H1 (cell line): ENCODE measurements around the gene TRDMT1.

ENCODE experiments used
- CHD2 ChIP-seq: IDR thresholded peaks from 2 replicates; pipeline ENCODE4 v1.6.1; 2012; ENCODE audit warnings: low read length, improper control_type of control experiment
- POLR2AphosphoS5 ChIP-seq: IDR thresholded peaks from 2 replicates; pipeline ENCODE4 v1.6.1; 2011; ENCODE audit warnings: low read depth, low read length

DNA sequence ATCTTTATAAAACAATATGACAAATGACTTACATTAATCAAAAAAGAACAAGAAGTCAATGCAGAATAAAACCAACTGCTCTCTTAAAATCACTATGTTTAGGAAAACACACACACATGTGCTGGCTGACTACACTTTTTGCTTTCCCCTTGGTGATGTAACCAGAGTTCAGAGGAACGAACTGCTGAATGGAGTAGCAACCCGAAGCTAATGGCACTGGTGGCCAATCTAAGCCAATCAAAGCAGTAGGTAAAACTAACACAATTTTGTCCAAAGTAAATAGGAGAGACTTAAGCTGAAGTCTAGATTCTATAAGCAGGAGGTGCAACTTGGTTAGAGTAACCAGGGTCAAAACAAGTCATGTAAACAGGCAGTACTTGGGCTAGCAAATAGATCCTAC lies 38.6 kb downstream of the TRDMT1 start:
- TF ChIP-seq CHD2 (no peak), POLR2AphosphoS5 (no peak)
